NCI-H82 treated with DMSO at 0.1 percent for 48 hours (cell line): ENCODE data around the gene ABITRAM.
"Not testable (repeated sequence)": the region's sequence is repeated elsewhere in the genome, so short reads cannot be mapped to it uniquely, and the experiment has no call there.

Experiments used
- DNase-seq: peaks from one replicate; lab custom pipeline; 2025; ENCODE audit not compliant: unreplicated experiment; lab: John Stamatoyannopoulos, UW

Gene ABITRAM

GRCh38 chr9:108934323-108934893 is at the start of gene ABITRAM:
Gene ABITRAM (plus strand): TSS chr9:108934400. CDS start chr9:108934487, 87 bp downstream.
- peak; percentile 57 for DNase-seq

GRCh38 chr9:108884701-108885100 is 49.5 kb upstream of the ABITRAM start:
- no peak for DNase-seq

GRCh38 chr9:108885643-108886348 is 48.4 kb upstream of the ABITRAM start:
- peak; percentile 27 for DNase-seq

- not testable (repeated sequence) for DNase-seq
Measured at GRCh38 chr9:108886594-108887271, 47.5 kb upstream of the ABITRAM start.

- no peak for DNase-seq
Measured at GRCh38 chr9:108889649-108890067, 44.5 kb upstream of the ABITRAM start.

GRCh38 chr9:108894225-108894997 is 39.8 kb upstream of the ABITRAM start:
- DNase-seq = no peak

- DNase-seq = no peak
Measured at GRCh38 chr9:108897324-108898096, 36.7 kb upstream of the ABITRAM start.

- not testable (repeated sequence) for DNase-seq
Measured at GRCh38 chr9:108899023-108899695, 35.0 kb upstream of the ABITRAM start.

- DNase-seq = no peak
Measured at GRCh38 chr9:108900176-108900575, 34.0 kb upstream of the ABITRAM start.

GRCh38 chr9:108903420-108904103 is 30.6 kb upstream of the ABITRAM start:
- no peak for DNase-seq

GRCh38 chr9:108904161-108904560 is 30.0 kb upstream of the ABITRAM start:
- DNase-seq = no peak

- DNase-seq = no peak
Measured at GRCh38 chr9:108905494-108905893, 28.7 kb upstream of the ABITRAM start.

- DNase-seq = no peak
Measured at GRCh38 chr9:108910402-108910801, 23.8 kb upstream of the ABITRAM start.

- DNase-seq = no peak
Measured at GRCh38 chr9:108910914-108911313, 23.3 kb upstream of the ABITRAM start.

GRCh38 chr9:108911820-108912219 is 22.4 kb upstream of the ABITRAM start:
- DNase-seq = no peak

- DNase-seq = no peak
Measured at GRCh38 chr9:108913391-108913790, 20.8 kb upstream of the ABITRAM start.

GRCh38 chr9:108919517-108919916 is 14.7 kb upstream of the ABITRAM start:
- DNase-seq = no peak

- not testable (repeated sequence) for DNase-seq
Measured at GRCh38 chr9:108920401-108920800, 13.8 kb upstream of the ABITRAM start.

GRCh38 chr9:108921200-108921599 is 13.0 kb upstream of the ABITRAM start:
- DNase-seq = no peak
